Measurements from ENCODE around the gene ANKRD27. TPM values are rescaled to one million over a fixed set of nuclear protein-coding genes. Genes with fewer than 3 reads are reported as not detected.

The ANKRD27 gene
- total and polyA plus RNA-seq, 2 donors (not counting 1 experiment from before 2014, with no cell fraction given), result 12.9 to 43.8 TPM

- TF ChIP-seq CTCF (IDR thresholded peaks at IDR 0.05) (no peak), EZH2 (IDR thresholded peaks at IDR 0.05; ENCODE audit: borderline replicate concordance, insufficient read depth, low read depth, low read length, poor library complexity, severe bottlenecking) (no peak)
- ATAC-seq (ENCODE audit: low read depth), result no peak
- no peak overlapping the region for H3K27ac ChIP-seq (ENCODE audit: low read length in 2 of 2)
- DNase-seq, result no peak
- H3K4me3 ChIP-seq (ENCODE audit: control extremely low read depth in 1 of 5, extremely low read depth in 1 of 5, insufficient read depth in 1 of 5, low read depth in 2 of 5, low read length in 4 of 5), result no peak overlapping the region
- H3K27ac Mint-ChIP-seq, result no peak overlapping the region
- H2AFZ ChIP-seq (ENCODE audit: insufficient read depth, low read depth, low read length, poor library complexity, severe bottlenecking), result no peak overlapping the region
- no peaks in the 10 kb centered on the region for H3K4me1 ChIP-seq (ENCODE audit: control insufficient read depth in 2 of 2, insufficient read depth in 2 of 2, low read length in 2 of 2)
- no peaks in the 10 kb centered on the region for H3K9me3 Mint-ChIP-seq (ENCODE audit: insufficient read depth)
- H3K9me3 ChIP-seq (ENCODE audit: control extremely low read depth in 1 of 3, control insufficient read depth in 2 of 3, insufficient read depth in 1 of 3, low read length in 2 of 3), result no peaks in the 10 kb centered on the region
- H3K4me1 Mint-ChIP-seq, result peaks cover 2% of the 10 kb centered on the region
- peaks cover 8 to 54% of the 10 kb centered on the region in 2 experiments for H3K36me3 ChIP-seq (replicated peaks in 1 of 2; ENCODE audit: control extremely low read depth in 1 of 2, control insufficient read depth in 1 of 2, extremely low read depth in 1 of 2, insufficient read depth in 2 of 2, low read length in 1 of 2)
- H3K27me3 Mint-ChIP-seq, result no peaks in the 10 kb centered on the region
- H3K4me3 Mint-ChIP-seq, result no peak overlapping the region
- CTCF ChIA-PET, result no interaction called here
- H3K4me2 ChIP-seq (replicated peaks; ENCODE audit: low read depth, low read length, poor library complexity, severe bottlenecking), result no peak overlapping the region
- intact Hi-C loops (cut with micrococcal nuclease), result no loop called here
- no peak overlapping the region for H3K9ac ChIP-seq (ENCODE audit: low read length)
- POLR2A ChIA-PET, result no interaction called here
- H4K20me1 ChIP-seq (ENCODE audit: control insufficient read depth, insufficient read depth, low read length, poor library complexity, severe bottlenecking), result no peaks in the 10 kb centered on the region
- WGBS (ENCODE audit: insufficient coverage), result 88% methylated on average over 4 of the region's 6 CpGs
- no peaks in the 10 kb centered on the region for H3K27me3 ChIP-seq (replicated peaks in 1 of 4; ENCODE audit: control extremely low read depth in 1 of 4, control insufficient read depth in 3 of 4, insufficient read depth in 4 of 4, low read length in 3 of 4)
- no peaks in the 10 kb centered on the region for H3K79me2 ChIP-seq (ENCODE audit: control insufficient read depth, insufficient read depth, low read length)
These were observed 28.4 kb downstream of the ANKRD27 start for GRCh38 chr19:32646556-32646955.

- Histone ChIP-seq H4K20me1 (ENCODE audit: control insufficient read depth, insufficient read depth, low read length, poor library complexity, severe bottlenecking) (no peaks in the 10 kb centered on the region), H3K4me1 (ENCODE audit: control insufficient read depth in 2 of 2, insufficient read depth in 2 of 2, low read length in 2 of 2) (no peaks in the 10 kb centered on the region), H3K27ac (ENCODE audit: low read length in 2 of 2) (no peak overlapping the region), H3K4me3 (ENCODE audit: control extremely low read depth in 1 of 5, extremely low read depth in 1 of 5, insufficient read depth in 1 of 5, low read depth in 2 of 5, low read length in 4 of 5) (no peak overlapping the region), H3K36me3 (replicated peaks in 1 of 2; ENCODE audit: control extremely low read depth in 1 of 2, control insufficient read depth in 1 of 2, extremely low read depth in 1 of 2, insufficient read depth in 2 of 2, low read length in 1 of 2) (peaks cover 6 to 62% of the 10 kb centered on the region in 2 experiments), H3K9me3 (ENCODE audit: control extremely low read depth in 1 of 3, control insufficient read depth in 2 of 3, insufficient read depth in 1 of 3, low read length in 2 of 3) (no peaks in the 10 kb centered on the region), H3K79me2 (ENCODE audit: control insufficient read depth, insufficient read depth, low read length) (no peaks in the 10 kb centered on the region), H3K9ac (ENCODE audit: low read length) (no peak overlapping the region), H2AFZ (ENCODE audit: insufficient read depth, low read depth, low read length, poor library complexity, severe bottlenecking) (no peak overlapping the region), H3K27me3 (replicated peaks in 1 of 4; ENCODE audit: control extremely low read depth in 1 of 4, control insufficient read depth in 3 of 4, insufficient read depth in 4 of 4, low read length in 3 of 4) (no peaks in the 10 kb centered on the region), H3K4me2 (replicated peaks; ENCODE audit: low read depth, low read length, poor library complexity, severe bottlenecking) (no peak overlapping the region)
- DNase-seq, result no peak
- CTCF ChIA-PET, result no interaction called here
- H3K4me1 Mint-ChIP-seq, result peaks cover 2% of the 10 kb centered on the region
- ATAC-seq (ENCODE audit: low read depth), result no peak
- H3K27ac Mint-ChIP-seq, result no peak overlapping the region
- 96% methylated on average over 8 of the region's 12 CpGs for WGBS (ENCODE audit: insufficient coverage)
- H3K27me3 Mint-ChIP-seq, result no peaks in the 10 kb centered on the region
- H3K4me3 Mint-ChIP-seq, result no peak overlapping the region
- POLR2A ChIA-PET, result no interaction called here
- TF ChIP-seq CTCF (IDR thresholded peaks at IDR 0.05) (no peak), EZH2 (IDR thresholded peaks at IDR 0.05; ENCODE audit: borderline replicate concordance, insufficient read depth, low read depth, low read length, poor library complexity, severe bottlenecking) (no peak)
- no peaks in the 10 kb centered on the region for H3K9me3 Mint-ChIP-seq (ENCODE audit: insufficient read depth)
- intact Hi-C loops (cut with micrococcal nuclease), result no loop called here
These were observed 32.2 kb downstream of the ANKRD27 start for GRCh38 chr19:32642771-32643170.
